Measurements from ENCODE around the gene SLC8A1. TPM values are rescaled to one million over a fixed set of nuclear protein-coding genes. Genes with fewer than 3 reads are reported as not detected.

Gene SLC8A1
- total RNA-seq, 1 donor from 2014 or later = 5.7 TPM

GRCh38 chr2:40471866-40472265, 20.0 kb upstream of the SLC8A1 start:
- H3K4me3 Mint-ChIP-seq (ENCODE audit: low read depth) = no peak overlapping the region
- H3K27me3 Mint-ChIP-seq = no peaks in the 10 kb centered on the region
- no peak overlapping the region for H3K27ac Mint-ChIP-seq
- no peak for TF ChIP-seq CTCF (IDR thresholded peaks at IDR 0.05; ENCODE audit: unreplicated experiment)
- peaks cover 10% of the 10 kb centered on the region for H3K4me1 Mint-ChIP-seq (ENCODE audit: low read depth)
- no peaks in the 10 kb centered on the region for H3K36me3 Mint-ChIP-seq (ENCODE audit: insufficient read depth)
- DNase-seq (ENCODE audit: low spot score, unreplicated experiment) = no peak
- H3K9me3 Mint-ChIP-seq (ENCODE audit: low read depth) = no peaks in the 10 kb centered on the region

- Mint-ChIP-seq H3K9me3 (ENCODE audit: low read depth) (no peaks in the 10 kb centered on the region), H3K4me3 (ENCODE audit: low read depth) (no peak overlapping the region), H3K4me1 (ENCODE audit: low read depth) (peaks cover 10% of the 10 kb centered on the region), H3K27ac (no peak overlapping the region), H3K27me3 (no peaks in the 10 kb centered on the region), H3K36me3 (ENCODE audit: insufficient read depth) (no peaks in the 10 kb centered on the region)
- TF ChIP-seq CTCF (IDR thresholded peaks at IDR 0.05; ENCODE audit: unreplicated experiment) = no peak
- DNase-seq (ENCODE audit: low spot score, unreplicated experiment) = no peak
Observed at GRCh38 chr2:40470822-40471813, 19.2 kb upstream of the SLC8A1 start.

- no peak overlapping the region for H3K27ac Mint-ChIP-seq
- no peak overlapping the region for H3K4me3 Mint-ChIP-seq (ENCODE audit: low read depth)
- no peak for TF ChIP-seq CTCF (IDR thresholded peaks at IDR 0.05; ENCODE audit: unreplicated experiment)
- no peaks in the 10 kb centered on the region for H3K9me3 Mint-ChIP-seq (ENCODE audit: low read depth)
- no peak for DNase-seq (ENCODE audit: low spot score, unreplicated experiment)
- peaks cover 8% of the 10 kb centered on the region for H3K4me1 Mint-ChIP-seq (ENCODE audit: low read depth)
- H3K36me3 Mint-ChIP-seq (ENCODE audit: insufficient read depth) = no peaks in the 10 kb centered on the region
- H3K27me3 Mint-ChIP-seq = no peaks in the 10 kb centered on the region
Observed at GRCh38 chr2:40466935-40467572, 15.2 kb upstream of the SLC8A1 start.

GRCh38 chr2:40466332-40466906, 14.5 kb upstream of the SLC8A1 start:
- no peak overlapping the region for H3K4me3 Mint-ChIP-seq (ENCODE audit: low read depth)
- no peaks in the 10 kb centered on the region for H3K9me3 Mint-ChIP-seq (ENCODE audit: low read depth)
- no peak overlapping the region for H3K27ac Mint-ChIP-seq
- no peaks in the 10 kb centered on the region for H3K27me3 Mint-ChIP-seq
- TF ChIP-seq CTCF (IDR thresholded peaks at IDR 0.05; ENCODE audit: unreplicated experiment) = no peak
- no peaks in the 10 kb centered on the region for H3K36me3 Mint-ChIP-seq (ENCODE audit: insufficient read depth)
- H3K4me1 Mint-ChIP-seq (ENCODE audit: low read depth) = peaks cover 4% of the 10 kb centered on the region
- DNase-seq (ENCODE audit: low spot score, unreplicated experiment) = no peak

GRCh38 chr2:40463112-40463511, 11.2 kb upstream of the SLC8A1 start:
- H3K4me3 Mint-ChIP-seq (ENCODE audit: low read depth) = no peak overlapping the region
- no peaks in the 10 kb centered on the region for H3K27me3 Mint-ChIP-seq
- H3K9me3 Mint-ChIP-seq (ENCODE audit: low read depth) = no peaks in the 10 kb centered on the region
- DNase-seq (ENCODE audit: low spot score, unreplicated experiment) = no peak
- no peak overlapping the region for H3K27ac Mint-ChIP-seq
- no peaks in the 10 kb centered on the region for H3K36me3 Mint-ChIP-seq (ENCODE audit: insufficient read depth)
- no peaks in the 10 kb centered on the region for H3K4me1 Mint-ChIP-seq (ENCODE audit: low read depth)
- no peak for TF ChIP-seq CTCF (IDR thresholded peaks at IDR 0.05; ENCODE audit: unreplicated experiment)

Data from progenitor cell of endocrine pancreas (in vitro differentiated cells).